IMR-90 (cell line): ENCODE data around the gene MAPKAP1. TPM values are rescaled to one million over a fixed set of nuclear protein-coding genes. Genes with fewer than 3 reads are reported as not detected.
"Not testable (repeated sequence)": the region's sequence is repeated elsewhere in the genome, so short reads cannot be mapped to it uniquely, and the experiment has no call there.

Experiments
- ATAC-seq: fragments of 200-7000 bp; cut with Tn5 transposase; 2 replicates; pipeline ENCODE4 v1.9.1; 2020; ENCODE audit warnings: low read depth, mild to moderate bottlenecking, moderate library complexity
- BruUV-seq: library from RNA; stranded (reverse); fragments of 400-500 nt; replicated peaks from 2 replicates; lab custom pipeline; 2021; lab: Mats Ljungman, UMichigan
- CTCF ChIA-PET: fragments of 300-600 bp; formaldehyde crosslinking; extraction: SDS; loops from one replicate; lab custom pipeline; 2021; ENCODE audit warnings: antibody characterized with exemption; lab: Yijun Ruan, JAX
- POLR2A ChIA-PET: fragments of 300-600 bp; sonication (Branson Sonifier 250); formaldehyde crosslinking; loops from one replicate; lab custom pipeline; 2022; ENCODE audit warnings: antibody characterized with exemption; ENCODE audit not compliant: unreplicated experiment; lab: Charles Lee
- DNase-seq: peaks from one replicate; pipeline ENCODE4 v3.0.0; 2013
- H2AFZ ChIP-seq: replicated peaks from 2 replicates; pipeline ENCODE3; 2013; ENCODE audit warnings: low read length, mild to moderate bottlenecking; ENCODE audit not compliant: poor library complexity
- H2AK5ac ChIP-seq: 2 replicates; pipeline ENCODE4 v1.6.1; 2013; ENCODE audit warnings: low read depth, low read length, inconsistent platforms
- H2AK9ac ChIP-seq: replicated peaks from 2 replicates; pipeline ENCODE3; 2013; ENCODE audit warnings: mild to moderate bottlenecking, low read depth, low read length, moderate library complexity; ENCODE audit not compliant: poor library complexity
- H2BK120ac ChIP-seq: 2 replicates; pipeline ENCODE4 v1.6.1; 2013; ENCODE audit warnings: low read depth, low read length, inconsistent platforms
- H2BK15ac ChIP-seq: 3 replicates; pipeline ENCODE4 v1.6.1; 2013; ENCODE audit warnings: low read depth, low read length, inconsistent platforms
- H2BK20ac ChIP-seq: 2 replicates; pipeline ENCODE4 v1.6.1; 2013; ENCODE audit warnings: low read depth, mild to moderate bottlenecking, inconsistent platforms, low read length, moderate library complexity
- H2BK5ac ChIP-seq: 2 replicates; pipeline ENCODE4 v1.6.1; 2013; ENCODE audit warnings: mild to moderate bottlenecking, low read depth, low read length, inconsistent platforms; ENCODE audit not compliant: poor library complexity, severe bottlenecking
- H3K14ac ChIP-seq: replicated peaks from 2 replicates; pipeline ENCODE4 v1.6.1; 2013; ENCODE audit warnings: low read depth, low read length, inconsistent platforms
- H3K18ac ChIP-seq: 2 replicates; pipeline ENCODE4 v1.6.1; 2013; ENCODE audit warnings: low read depth, low read length, control low read depth
- H3K23ac ChIP-seq: 2 replicates; pipeline ENCODE4 v1.6.1; 2013; ENCODE audit warnings: low read depth, low read length, inconsistent platforms
- H3K27ac ChIP-seq: 2 replicates; pipeline ENCODE4 v1.5.1; 2013; ENCODE audit warnings: mild to moderate bottlenecking, control low read depth, low read length; ENCODE audit not compliant: insufficient read depth
- H3K27me3 ChIP-seq: 2 replicates; pipeline ENCODE4 v1.6.1; 2013; ENCODE audit warnings: low read length; ENCODE audit not compliant: control insufficient read depth, insufficient read depth
- H3K36me3 ChIP-seq: 2 replicates; pipeline ENCODE4 v1.6.1; 2013; ENCODE audit warnings: low read length, mixed read lengths; ENCODE audit not compliant: control insufficient read depth, insufficient read depth
- H3K4ac ChIP-seq: 2 replicates; pipeline ENCODE4 v1.6.1; 2013; ENCODE audit warnings: low read depth, low read length, inconsistent platforms
- H3K4me1 ChIP-seq: 2 replicates; pipeline ENCODE4 v1.6.1; 2013; ENCODE audit warnings: low read length, mixed read lengths; ENCODE audit not compliant: control insufficient read depth, insufficient read depth
- H3K4me2 ChIP-seq: 2 replicates; pipeline ENCODE4 v1.6.1; 2013; ENCODE audit warnings: low read depth, mild to moderate bottlenecking, control low read depth, low read length, moderate library complexity
- H3K4me3 ChIP-seq: 2 replicates; pipeline ENCODE4 v1.5.1; 2013; ENCODE audit warnings: low read depth, mild to moderate bottlenecking, control low read depth, low read length, moderate library complexity; ENCODE audit not compliant: insufficient read depth
- H3K56ac ChIP-seq: 2 replicates; pipeline ENCODE4 v1.6.1; 2013; ENCODE audit warnings: low read length, inconsistent platforms; ENCODE audit not compliant: insufficient read depth; ENCODE audit errors: extremely low read depth
- H3K79me1 ChIP-seq, 2 experiments: 2 replicates each; pipeline ENCODE4 v1.6.1; 2013; ENCODE audit warnings: low read length in 2 of 2, inconsistent platforms in 1 of 2, low read depth in 1 of 2
- H3K9ac ChIP-seq: 2 replicates; pipeline ENCODE4 v1.6.1; 2013; ENCODE audit warnings: low read depth, low read length, control low read depth
- H3K9me1 ChIP-seq: 2 replicates; pipeline ENCODE4 v1.6.1; 2013; ENCODE audit warnings: low read length, inconsistent platforms; ENCODE audit not compliant: insufficient read depth
- H3K9me3 ChIP-seq: 2 replicates; pipeline ENCODE4 v1.6.1; 2013; ENCODE audit warnings: low read length; ENCODE audit not compliant: control insufficient read depth, insufficient read depth
- H4K20me1 ChIP-seq: 2 replicates; pipeline ENCODE4 v1.6.1; 2013; ENCODE audit warnings: low read length, inconsistent platforms; ENCODE audit not compliant: insufficient read depth
- H4K5ac ChIP-seq: 2 replicates; pipeline ENCODE4 v1.6.1; 2013; ENCODE audit warnings: mild to moderate bottlenecking, low read depth, low read length, control low read depth
- H4K8ac ChIP-seq, 2 experiments: 2 replicates each; pipeline ENCODE4 v1.6.1; 2013; ENCODE audit warnings: low read depth in 2 of 2, low read length in 2 of 2, control low read depth in 1 of 2, inconsistent platforms in 1 of 2
- H4K91ac ChIP-seq: 2 replicates; pipeline ENCODE4 v1.6.1; 2013; ENCODE audit warnings: low read depth, low read length, inconsistent platforms; ENCODE audit not compliant: insufficient read depth
- dilution Hi-C: fragments of 300-500 bp; cut with HindIII; formaldehyde crosslinking; loops from one replicate; pipeline ENCODE4 v1.14.3; 2018; ENCODE audit warnings: low sequenced_read_pairs; ENCODE audit not compliant: unreplicated experiment
- in situ Hi-C: fragments of 300-500 bp; cut with MboI; formaldehyde crosslinking; loops from 3 replicates; pipeline ENCODE4 v1.14.3; 2019; ENCODE audit warnings: low sequenced_read_pairs, inconsistent platforms, mixed read lengths
- intact Hi-C: fragments of 100-400 bp; cut with micrococcal nuclease; formaldehyde crosslinking; loops from 2 replicates; pipeline ENCODE4 v1.10.0; 2022
- polyA plus RNA-seq, 3 experiments: library from polyadenylated mRNA; depleted of rRNA; stranded (reverse); fragments of >200 nt; gene quantifications; 2 replicates each; pipeline ENCODE4 v1.2.3, GENCODE V29; 2012; ENCODE audit warnings: low replicate concordance in 1 of 3
- total RNA-seq: library from RNA; depleted of rRNA; stranded (reverse); fragments of >200 nt; gene quantifications from 2 replicates; pipeline ENCODE4 v1.2.3, GENCODE V29; 2012

The MAPKAP1 gene
- total and polyA plus RNA-seq, 2 of the 4 experiments (the other 2 are of a cell fraction), result 87.2 to 158 TPM

DNA sequence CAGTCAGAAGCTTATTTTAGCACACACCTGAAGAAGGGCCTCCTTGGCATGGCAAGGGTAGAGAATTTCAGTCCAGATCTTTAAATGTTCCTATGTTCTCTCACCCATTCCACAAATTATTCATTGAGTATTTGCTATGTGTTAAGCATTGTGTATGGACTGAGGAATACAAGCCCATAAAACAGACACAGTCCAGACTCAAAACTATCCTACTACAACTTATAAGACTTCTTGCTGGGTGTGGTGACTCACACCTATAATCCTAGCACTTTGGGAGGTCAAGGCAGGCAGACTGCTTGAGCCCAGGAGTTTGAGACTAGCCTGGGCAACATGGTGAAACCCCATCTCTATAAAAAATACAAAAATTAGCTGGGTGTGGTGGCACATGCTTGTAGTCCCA lies 141.0 kb downstream of the MAPKAP1 start:
- H4K91ac ChIP-seq, H3K9ac ChIP-seq, H2AK5ac ChIP-seq, BruUV-seq, H3K56ac ChIP-seq, H4K20me1 ChIP-seq, H3K18ac ChIP-seq, intact Hi-C loops, H3K4me2 ChIP-seq, H3K27me3 ChIP-seq, CTCF ChIA-PET, ATAC-seq, H3K4me3 ChIP-seq, dilution Hi-C loops, H2BK5ac ChIP-seq, H2AFZ ChIP-seq, H3K4ac ChIP-seq, POLR2A ChIA-PET, H4K8ac ChIP-seq, H2BK20ac ChIP-seq, H2BK15ac ChIP-seq, H3K23ac ChIP-seq, H3K27ac ChIP-seq, H3K4me1 ChIP-seq, DNase-seq, H3K14ac ChIP-seq, H2AK9ac ChIP-seq, H2BK120ac ChIP-seq, H4K5ac ChIP-seq, H3K9me1 ChIP-seq, H3K36me3 ChIP-seq, H3K9me3 ChIP-seq: not testable (repeated sequence)
- peaks cover 21 to 31% of the 10 kb centered on the region in 2 experiments; a peak in 3 of 4 replicates for H3K79me1 ChIP-seq
- in situ Hi-C loops, result loop anchor here (25.0 kb wide), 1 partner anchor 671 kb away; no protein-coding TSS in a partner anchor
